NCI-H345 treated with DMSO at 0.1 percent for 48 hours (cell line): ENCODE measurements around the gene PTPN5.

Experiments used
- DNase-seq: peaks from one replicate; lab custom pipeline; 2025; ENCODE audit not compliant: unreplicated experiment; lab: John Stamatoyannopoulos, UW

PTPN5 gene

GRCh38 chr11:18743365-18743764 is 48.2 kb downstream of the PTPN5 start:
- no peak for DNase-seq

GRCh38 chr11:18741783-18742182 is 49.8 kb downstream of the PTPN5 start:
- no peak for DNase-seq

- no peak for DNase-seq
These were observed 51.9 kb downstream of the PTPN5 start for GRCh38 chr11:18739685-18740084.

- no peak for DNase-seq
These were observed 54.0 kb downstream of the PTPN5 start for GRCh38 chr11:18737642-18738041.

GRCh38 chr11:18736590-18737148 is 54.9 kb downstream of the PTPN5 start:
- no peak for DNase-seq

GRCh38 chr11:18733202-18733601 is 58.4 kb downstream of the PTPN5 start:
- no peak for DNase-seq

- DNase-seq: no peak
These were observed 59.4 kb downstream of the PTPN5 start for GRCh38 chr11:18731949-18732821.

- no peak for DNase-seq
These were observed 60.2 kb downstream of the PTPN5 start for GRCh38 chr11:18731441-18731840.

GRCh38 chr11:18730020-18730419 is 61.6 kb downstream of the PTPN5 start:
- no peak for DNase-seq

- no peak for DNase-seq
These were observed 62.2 kb downstream of the PTPN5 start for GRCh38 chr11:18729426-18729825.

- no peak for DNase-seq
These were observed 62.9 kb downstream of the PTPN5 start for GRCh38 chr11:18728658-18729057.

GRCh38 chr11:18727479-18728236 is 63.9 kb downstream of the PTPN5 start:
- no peak for DNase-seq

GRCh38 chr11:18726040-18726439 is 65.6 kb downstream of the PTPN5 start, which contains the start of gene IGSF22:
Gene IGSF22 (minus strand): TSS chr11:18726188. CDS start chr11:18724236, 1,952 bp downstream.
- no peak for DNase-seq

- no peak for DNase-seq
These were observed 67.6 kb downstream of the PTPN5 start for GRCh38 chr11:18723991-18724390.

- DNase-seq: no peak
These were observed 69.3 kb downstream of the PTPN5 start for GRCh38 chr11:18722293-18722637.

GRCh38 chr11:18721561-18722292 is 69.9 kb downstream of the PTPN5 start:
- DNase-seq: no peak

GRCh38 chr11:18720808-18721560 is 70.6 kb downstream of the PTPN5 start:
- DNase-seq: no peak

- no peak for DNase-seq
These were observed 71.3 kb downstream of the PTPN5 start for GRCh38 chr11:18720091-18720807.

GRCh38 chr11:18715476-18715875 is 76.1 kb downstream of the PTPN5 start:
- no peak for DNase-seq

GRCh38 chr11:18714443-18714780 is 77.2 kb downstream of the PTPN5 start:
- no peak for DNase-seq
